ENCODE data around the gene FGF14.

FGF14 gene

GRCh38 chr13:101703081-101703480 is 698.8 kb downstream of the FGF14 start:
- no peak for DNase-seq

GRCh38 chr13:101700598-101700997 is 701.2 kb downstream of the FGF14 start:
- DNase-seq: no peak

- DNase-seq: no peak
Measured at GRCh38 chr13:101698400-101698799, 703.4 kb downstream of the FGF14 start.

GRCh38 chr13:101697745-101698144 is 704.1 kb downstream of the FGF14 start:
- no peak for DNase-seq

GRCh38 chr13:101695870-101696516 is 705.9 kb downstream of the FGF14 start:
- DNase-seq: peak; percentile 16

- DNase-seq: no peak
Measured at GRCh38 chr13:101691341-101691860, 710.4 kb downstream of the FGF14 start.

GRCh38 chr13:101690871-101691270 is 711.0 kb downstream of the FGF14 start:
- DNase-seq: no peak

GRCh38 chr13:101686003-101686402 is 715.8 kb downstream of the FGF14 start:
- no peak for DNase-seq

- DNase-seq: no peak
Measured at GRCh38 chr13:101681834-101682233, 720.0 kb downstream of the FGF14 start.

GRCh38 chr13:101673360-101674105 is 728.3 kb downstream of the FGF14 start:
- DNase-seq: no peak

GRCh38 chr13:101661839-101662238 is 740.0 kb downstream of the FGF14 start:
- DNase-seq: no peak

All from NCI-H82 (cell line).